CD4-positive, alpha-beta T cell treated with Interleukin-17A for 1 hour (primary cell): ENCODE data around the gene FATE1.

Experiments
- DNase-seq: peaks from one replicate; pipeline ENCODE4 v3.0.0-alpha.2; 2020

The FATE1 gene

GRCh38 chrX:151745651-151746050, 29.8 kb downstream of the FATE1 start:
- DNase-seq, result no peak

- DNase-seq, result no peak
Measured at GRCh38 chrX:151746502-151746901, 30.7 kb downstream of the FATE1 start.

- DNase-seq, result no peak
Measured at GRCh38 chrX:151750511-151750910, 34.7 kb downstream of the FATE1 start.

- no peak for DNase-seq
Measured at GRCh38 chrX:151752847-151753246, 37.0 kb downstream of the FATE1 start.

- no peak for DNase-seq
Measured at GRCh38 chrX:151753313-151754046, 37.6 kb downstream of the FATE1 start.

GRCh38 chrX:151754047-151754429, 38.2 kb downstream of the FATE1 start:
- no peak for DNase-seq

GRCh38 chrX:151754641-151755215, 38.9 kb downstream of the FATE1 start:
- no peak for DNase-seq

- DNase-seq, result no peak
Measured at GRCh38 chrX:151759041-151759708, 43.3 kb downstream of the FATE1 start.

GRCh38 chrX:151762802-151763201, 47.0 kb downstream of the FATE1 start:
- no peak for DNase-seq

GRCh38 chrX:151763711-151764110, 47.9 kb downstream of the FATE1 start:
- no peak for DNase-seq

- no peak for DNase-seq
Measured at GRCh38 chrX:151765026-151765425, 49.2 kb downstream of the FATE1 start.

GRCh38 chrX:151771726-151772125, 55.9 kb downstream of the FATE1 start:
- DNase-seq, result no peak
